Measurements from ENCODE around the gene GAA. TPM values are rescaled to one million over a fixed set of nuclear protein-coding genes. Genes with fewer than 3 reads are reported as not detected.
A peak's percentile ranks its signal among the peaks of the same experiment; 100 is the strongest.

Gene GAA
- total and polyA plus RNA-seq, 2 of the 8 experiments (the other 6 are each of a cell fraction or from before 2014, with no cell fraction given), result 14.8 to 30.0 TPM

- Histone ChIP-seq H2BK12ac (ENCODE audit: low read depth, low read length) (no peak overlapping the region), H3K4ac (replicated peaks; ENCODE audit: insufficient read length, low read depth, low read length) (no peak overlapping the region), H2BK120ac (replicated peaks; ENCODE audit: low read depth, low read length) (no peak overlapping the region), H2AK5ac (ENCODE audit: low read depth, low read length) (no peak overlapping the region), H3K4me3 (ENCODE audit: extremely low read depth in 1 of 4, insufficient read depth in 2 of 4, low read depth in 3 of 4, low read length in 4 of 4) (no peak overlapping the region), H3K23me2 (ENCODE audit: low read depth, low read length) (no peaks in the 10 kb centered on the region), H2AFZ (ENCODE audit: low read length) (no peak overlapping the region), H3K23ac (ENCODE audit: insufficient read length) (no peak overlapping the region), H2BK5ac (ENCODE audit: low read depth, low read length) (no peak overlapping the region), H4K91ac (replicated peaks; ENCODE audit: insufficient read length, low read length) (no peak overlapping the region), H2BK15ac (ENCODE audit: low read length) (no peak overlapping the region), H3K4me2 (ENCODE audit: insufficient read depth in 1 of 2, low read depth in 2 of 2, low read length in 2 of 2) (no peak overlapping the region), H3K36me3 (ENCODE audit: control insufficient read depth in 2 of 4, insufficient read depth in 4 of 4, low read length in 3 of 4) (peaks cover 52 to 95% (median 82%) of the 10 kb centered on the region in 4 experiments), H3K9ac (replicated peaks in 1 of 4; ENCODE audit: extremely low read depth in 1 of 4, low read depth in 3 of 4, low read length in 3 of 4) (no peak overlapping the region), H4K8ac (ENCODE audit: extremely low read depth, insufficient read depth, low read length) (no peak overlapping the region), H3K79me1 (ENCODE audit: low read depth, low read length) (peaks cover 6% of the 10 kb centered on the region), H3K27ac (ENCODE audit: low read depth, low read length) (no peak overlapping the region), H3K4me1 (replicated peaks in 1 of 4; ENCODE audit: control insufficient read depth in 3 of 4, insufficient read depth in 4 of 4, low read length in 3 of 4) (no peaks in the 10 kb centered on the region), H4K5ac (ENCODE audit: insufficient read length, low read depth, low read length) (no peak overlapping the region), H3K14ac (ENCODE audit: insufficient read length) (no peak overlapping the region), H3K27me3 (replicated peaks in 1 of 4; ENCODE audit: control insufficient read depth in 3 of 4, extremely low read depth in 1 of 4, insufficient read depth in 3 of 4, low read length in 3 of 4) (no peaks in the 10 kb centered on the region), H3K18ac (ENCODE audit: extremely low read depth, low read length) (no peak overlapping the region), H3K56ac (replicated peaks; ENCODE audit: insufficient read length, low read depth, low read length) (no peak overlapping the region), H2BK20ac (ENCODE audit: low read length) (no peak overlapping the region), H4K20me1 (replicated peaks in 1 of 2; ENCODE audit: control insufficient read depth in 1 of 2, insufficient read depth in 2 of 2, low read length in 2 of 2) (peaks cover 5 to 15% of the 10 kb centered on the region in 2 experiments), H3K79me2 (ENCODE audit: control insufficient read depth in 1 of 2, insufficient read depth in 2 of 2, low read length in 2 of 2) (peaks cover 0 to 15% of the 10 kb centered on the region in 2 experiments; a peak in 2 of 4 replicates), H3K9me3 (ENCODE audit: insufficient read depth in 2 of 2, low read depth in 1 of 2, low read length in 1 of 2) (no peaks in the 10 kb centered on the region)
- 95% methylated on average over 18 of the region's 18 CpGs; no CpG with 5 or more reads in 1 of the 2 experiments for WGBS, 2 experiments (ENCODE audit: extremely low coverage in 1 of 2, insufficient coverage in 1 of 2, insufficient read length in 1 of 2, insufficient replicate concordance in 2 of 2, low coverage in 1 of 2, low lambda C conversion rate in 2 of 2, missing lambda C conversion rate in 1 of 2)
- CTCF ChIA-PET (ENCODE audit: partially characterized antibody), result interaction anchor here (3.2 kb wide), 1 partner anchor 56 kb away, joined by 10 read pairs; no protein-coding TSS in a partner anchor
- POLR2A ChIA-PET (ENCODE audit: partially characterized antibody), result interaction anchor here (0.7 to 11.5 kb wide), 2 partner anchors 8 to 14 kb away, joined by 3 to 103 read pairs; no protein-coding TSS in a partner anchor
- FAIRE-seq (no peak), DNase-seq (ENCODE audit: low read depth in 1 of 2, low spot score in 2 of 2) (no peak)
- TF ChIP-seq POLR2A (IDR thresholded peaks at IDR 0.05; ENCODE audit: control extremely low read depth in 1 of 2, low read depth in 2 of 2, low read length in 2 of 2) (no peak), POLR2AphosphoS5 (IDR thresholded peaks at IDR 0.05; ENCODE audit: low read depth, low read length) (peak; percentile 21; the same call in 1 of the 2 replicates)
Measured at GRCh38 chr17:80138856-80139426, 37.6 kb downstream of the GAA start.
